Measurements from ENCODE around the gene SLC26A5.

SLC26A5 gene

GRCh38 chr7:103344453-103345149 lies 101.4 kb downstream of the SLC26A5 start, which contains the start of gene DNAJC2:
Gene DNAJC2, minus strand, starts transcription at chr7:103344767. Its CDS starts 145 bp downstream, at chr7:103344622.
- peak; percentile 91 for DNase-seq

- DNase-seq: peak; percentile 22
Measured at GRCh38 chr7:103343758-103344452, 102.1 kb downstream of the SLC26A5 start.

GRCh38 chr7:103343332-103343731 lies 102.7 kb downstream of the SLC26A5 start:
- no peak for DNase-seq

GRCh38 chr7:103341466-103341865 lies 104.5 kb downstream of the SLC26A5 start:
- no peak for DNase-seq

- no peak for DNase-seq
Measured at GRCh38 chr7:103338864-103339263, 107.1 kb downstream of the SLC26A5 start.

GRCh38 chr7:103336761-103337160 lies 109.2 kb downstream of the SLC26A5 start:
- no peak for DNase-seq

- DNase-seq: no peak
Measured at GRCh38 chr7:103325744-103326143, 120.3 kb downstream of the SLC26A5 start.

Measured in DMS79 treated with DMSO at 0.1 percent for 48 hours (cell line).